GM12878 (cell line): ENCODE measurements around the gene GCK. TPM values are rescaled to one million over a fixed set of nuclear protein-coding genes. Genes with fewer than 3 reads are reported as not detected.

ENCODE experiments used
- ATAC-seq: fragments of 200-7000 bp; cut with Tn5 transposase; 3 replicates; pipeline ENCODE4 v1.9.1; 2020; ENCODE audit warnings: mild to moderate bottlenecking, moderate library complexity
- BruUV-seq: library from RNA; stranded (reverse); fragments of 400-500 nt; replicated peaks from 2 replicates; lab custom pipeline; 2021; lab: Mats Ljungman, UMichigan
- CTCF ChIA-PET: fragments of 300-600 bp; sonication (Branson Sonifier 250); formaldehyde crosslinking; extraction: SDS; loops from one replicate; lab custom pipeline; 2021; ENCODE audit warnings: inconsistent platforms; lab: Yijun Ruan, JAX
- POLR2A ChIA-PET: fragments of 350-600 bp; formaldehyde crosslinking; extraction: SDS; loops from one replicate; lab custom pipeline; 2021; ENCODE audit warnings: inconsistent platforms; lab: Charles Lee
- RAD21 ChIA-PET: fragments of 300-600 bp; sonication (Branson Sonifier 250); formaldehyde crosslinking; loops from one replicate; lab custom pipeline; 2023; ENCODE audit warnings: antibody characterized with exemption; ENCODE audit not compliant: unreplicated experiment; lab: Charles Lee
- SMC1A ChIA-PET: fragments of 300-600 bp; sonication (Branson Sonifier 250); formaldehyde crosslinking; loops from one replicate; lab custom pipeline; 2023; ENCODE audit not compliant: unreplicated experiment, uncharacterized antibody; lab: Charles Lee
- DNase-seq: peaks from one replicate; pipeline ENCODE4 v3.0.0-alpha.2; 2011; ENCODE audit warnings: low read depth, low spot score
- FAIRE-seq: peaks from 3 replicates; lab custom pipeline; 2011; peaks lifted over from hg19 to GRCh38; lab: Jason Lieb, UNC
- H2AFZ ChIP-seq: 2 replicates; pipeline ENCODE4 v1.6.0; 2011; ENCODE audit warnings: low read depth, low read length, control low read depth; ENCODE audit not compliant: control insufficient read depth
- H3K27ac ChIP-seq: 2 replicates; pipeline ENCODE4 v1.5.1; 2011; ENCODE audit warnings: control low read depth; ENCODE audit not compliant: control insufficient read depth, insufficient read depth
- H3K27me3 ChIP-seq, 2 experiments: replicated peaks in 1 of 2; 2 replicates each; pipeline versions ENCODE4 v1.6.0 to v1.6.1; 2011; ENCODE audit warnings: low read length in 1 of 2; ENCODE audit not compliant: control insufficient read depth in 2 of 2, insufficient read depth in 2 of 2
- H3K36me3 ChIP-seq, 2 experiments: 2 replicates each; pipeline ENCODE4 v1.5.1; 2011; ENCODE audit warnings: low read length in 1 of 2; ENCODE audit not compliant: control insufficient read depth in 2 of 2, insufficient read depth in 2 of 2
- H3K4me1 ChIP-seq: 2 replicates; pipeline ENCODE4 v1.6.1; 2011; ENCODE audit warnings: mild to moderate bottlenecking, low read length, moderate library complexity, mixed read lengths; ENCODE audit not compliant: control insufficient read depth, insufficient read depth
- H3K4me2 ChIP-seq: 2 replicates; pipeline ENCODE4 v1.6.0; 2011; ENCODE audit warnings: control low read depth; ENCODE audit not compliant: control insufficient read depth, insufficient read depth
- H3K4me3 ChIP-seq: fragments of 200-600 bp; sonication (generic); 2 replicates; pipeline ENCODE4 v1.5.1; 2016
- H3K79me2 ChIP-seq: 2 replicates; pipeline ENCODE4 v1.6.0; 2011; ENCODE audit warnings: low read length; ENCODE audit not compliant: control insufficient read depth, insufficient read depth
- H3K9ac ChIP-seq: 2 replicates; pipeline ENCODE4 v1.8.0; 2011; ENCODE audit warnings: low read length, control low read depth, mixed read lengths; ENCODE audit not compliant: control insufficient read depth, insufficient read depth
- H3K9me3 ChIP-seq: replicated peaks from 3 replicates; pipeline ENCODE4 v1.5.1; 2011; ENCODE audit warnings: mild to moderate bottlenecking, low read length; ENCODE audit not compliant: control insufficient read depth, insufficient read depth
- H4K20me1 ChIP-seq: 2 replicates; pipeline ENCODE4 v1.6.0; 2011; ENCODE audit not compliant: control insufficient read depth, insufficient read depth
- EZH2 ChIP-seq: IDR thresholded peaks from 2 replicates; pipeline ENCODE4 v1.6.1; 2012; ENCODE audit warnings: low read depth, mild to moderate bottlenecking, control low read depth, inconsistent platforms, low read length, borderline replicate concordance; ENCODE audit not compliant: control insufficient read depth
- FOS ChIP-seq: IDR thresholded peaks from 3 replicates; pipeline ENCODE4 v1.6.1; 2011; ENCODE audit warnings: borderline replicate concordance; ENCODE audit not compliant: insufficient read length; ENCODE audit errors: extremely low read depth
- MEF2A ChIP-seq: IDR thresholded peaks from 2 replicates; pipeline ENCODE4 v1.6.1; 2011; ENCODE audit warnings: low read depth, mild to moderate bottlenecking, low read length, moderate library complexity; ENCODE audit not compliant: insufficient read depth
- PML ChIP-seq: IDR thresholded peaks from 2 replicates; pipeline ENCODE4 v1.6.1; 2012; ENCODE audit warnings: low read length, inconsistent platforms
- RB1 ChIP-seq: fragments of 450-650 bp; formaldehyde crosslinking; IDR thresholded peaks from 2 replicates; pipeline ENCODE4 v1.6.1; 2017; ENCODE audit warnings: mild to moderate bottlenecking, borderline replicate concordance
- STAT1 ChIP-seq: fragments of 450-650 bp; conservative IDR thresholded peaks from 2 replicates; pipeline ENCODE4 v1.6.1; 2014; ENCODE audit warnings: antibody characterized with exemption, mild to moderate bottlenecking
- STAT3 ChIP-seq: IDR thresholded peaks from 2 replicates; pipeline ENCODE4 v1.6.1; 2011; ENCODE audit warnings: low read depth, low read length, improper control_type of control experiment
- TCF3 ChIP-seq: IDR thresholded peaks from 2 replicates; pipeline ENCODE4 v1.6.1; 2012; ENCODE audit warnings: low read depth, mild to moderate bottlenecking, low read length, borderline replicate concordance; ENCODE audit not compliant: insufficient read depth
- WGBS: methylation state at CpG from one replicate; pipeline ENCODE4 v1.1.6; 2016; ENCODE audit warnings: low lambda C conversion rate; ENCODE audit not compliant: insufficient replicate concordance, insufficient coverage; ENCODE audit errors: missing lambda C conversion rate; 5-methylcytosine and 5-hydroxymethylcytosine counted together
- in situ Hi-C: fragments of 300-500 bp; cut with MboI; formaldehyde crosslinking; loops from 9 replicates; pipeline ENCODE4 v1.14.3; 2018; ENCODE audit warnings: mixed read lengths
- intact Hi-C: fragments of 100-400 bp; cut with micrococcal nuclease; formaldehyde crosslinking; loops from one replicate; pipeline ENCODE4 v1.14.2; 2022; ENCODE audit not compliant: unreplicated experiment
- polyA plus RNA-seq, 11 experiments: library from polyadenylated mRNA; depleted of rRNA in 4 of 11; unstranded in 6 of 11; stranded (reverse) in 5 of 11; fragments of >200 nt; fragmentation: Nextera tagmentation in 4 of 11; fragmentation: Illumina TruSeq in 1 of 11; extraction: Ambion mirVana in 4 of 11; extraction: Trizol in 1 of 11; gene quantifications; 1 replicate in 1 of 11; 2 replicates in 10 of 11; pipeline versions ENCODE4 v1.2.1 to v1.2.3, GENCODE V29; 2011 to 2016; ENCODE audit warnings: inconsistent platforms in 2 of 11, missing spikeins in 2 of 11, low read depth in 1 of 11
- total RNA-seq, 4 experiments: library from RNA; depleted of rRNA in 3 of 4; stranded (reverse); fragments of >200 nt in 3 of 4; fragmentation: Illumina TruSeq in 1 of 4; extraction: Trizol in 1 of 4; gene quantifications; 2 replicates each; pipeline versions ENCODE4 v1.2.1 to v1.2.3, GENCODE V29; 2013 to 2021
- TF ChIP-seq, protein P1 (sequence below): fragments of 150-350 bp; IDR thresholded peaks from 2 replicates; pipeline ENCODE4 v1.6.1; 2014; ENCODE audit warnings: mild to moderate bottlenecking, low read depth, low read length
- TF ChIP-seq, protein P2 (sequence below): fragments of 450-650 bp; formaldehyde crosslinking; IDR thresholded peaks from 2 replicates; pipeline ENCODE4 v1.5.0; 2022; ENCODE audit warnings: mild to moderate bottlenecking, missing genetic modification characterization

The GCK gene
- total and polyA plus RNA-seq, 10 of the 15 experiments (the other 5 are each of a cell fraction or from before 2014, with no cell fraction given) = 0.06 to 0.16 TPM; not detected in 8

DNA sequence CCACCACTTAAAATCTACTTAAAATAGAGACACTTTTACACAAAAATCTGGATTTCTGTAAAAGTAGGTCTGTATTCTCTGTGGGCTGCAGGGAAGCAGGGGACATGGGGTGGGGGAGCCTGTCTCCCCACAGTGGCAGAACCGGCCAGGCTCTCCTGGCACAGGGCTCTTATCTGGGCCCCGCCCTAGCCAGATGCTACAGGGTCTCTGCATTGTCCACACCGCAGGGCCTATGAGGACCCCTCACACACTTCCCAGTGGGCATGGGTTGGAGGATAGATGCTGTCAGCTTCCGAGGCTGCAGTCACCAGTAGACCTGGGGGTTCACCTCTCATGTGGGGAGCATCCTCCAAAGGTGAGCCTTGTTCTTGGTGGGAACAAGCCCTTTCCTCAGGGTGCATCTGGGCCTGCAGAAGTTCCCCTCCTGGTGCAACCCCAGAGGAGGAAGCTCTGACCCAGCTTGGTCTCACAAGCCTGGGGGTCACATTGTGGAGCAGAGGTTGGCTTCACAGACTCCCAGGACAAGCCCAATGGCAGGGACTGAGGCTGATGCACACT lies 32.7 kb downstream of the GCK start:
- RAD21 ChIA-PET = no interaction called here
- in situ Hi-C loops = no loop called here
- ATAC-seq = no peak

DNA sequence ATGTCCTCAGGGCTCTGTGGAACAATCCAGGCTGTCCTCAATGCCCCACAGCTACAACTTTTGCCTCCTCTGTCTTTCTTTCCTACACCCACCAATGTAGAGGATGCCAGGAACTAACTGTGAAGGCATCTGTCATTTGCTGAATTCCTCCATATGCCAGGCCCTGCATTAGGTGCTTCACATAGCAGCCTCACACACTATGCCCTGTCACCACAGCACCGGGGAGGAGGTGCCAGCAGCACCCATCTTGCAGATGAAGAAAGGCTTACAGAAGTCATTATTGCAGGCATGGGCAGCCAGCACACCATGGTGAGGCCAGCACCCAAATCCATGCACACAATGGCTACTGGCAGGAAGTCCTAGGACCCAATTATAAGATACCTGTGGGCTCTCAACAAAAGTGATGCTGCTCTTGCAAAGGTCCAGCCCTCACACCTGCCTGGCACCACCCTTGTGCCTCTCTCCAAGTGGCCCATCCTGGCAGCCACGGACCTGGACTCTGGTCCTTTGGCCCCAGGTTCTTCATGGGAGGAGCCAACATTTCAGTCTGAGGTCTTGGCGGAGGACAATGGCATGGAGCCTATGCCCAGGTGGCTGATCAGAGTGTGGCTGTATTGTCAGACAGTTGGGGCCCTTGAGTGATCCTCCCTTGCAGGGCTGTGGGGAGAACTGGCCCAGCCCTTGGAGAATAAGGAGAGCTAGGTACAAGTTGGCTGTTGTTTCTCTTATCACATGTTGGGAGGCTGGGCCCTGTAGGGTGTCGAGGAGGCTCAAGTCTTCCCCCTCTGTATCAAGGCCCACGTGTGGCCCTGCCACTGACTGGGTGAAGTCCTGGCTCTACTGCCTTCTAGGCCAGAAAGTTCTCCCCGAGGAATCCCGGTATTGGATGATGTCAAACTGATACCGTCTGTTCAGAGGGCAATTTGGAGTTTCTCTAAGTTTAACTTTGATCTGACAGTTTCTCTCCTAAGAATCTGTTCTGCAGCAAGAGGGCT lies 33.8 kb downstream of the GCK start:
- Histone ChIP-seq H4K20me1 (no peaks in the 10 kb centered on the region), H3K4me1 (peaks cover 4% of the 10 kb centered on the region), H3K27me3 (no peaks in the 10 kb centered on the region; a peak in 2 of 4 replicates), H3K4me3 (no peak overlapping the region), H3K9ac (no peak overlapping the region), H2AFZ (no peak overlapping the region), H3K9me3 (no peaks in the 10 kb centered on the region), H3K36me3 (no peaks in the 10 kb centered on the region), H3K79me2 (no peaks in the 10 kb centered on the region), H3K4me2 (no peak overlapping the region), H3K27ac (no peak overlapping the region)
- intact Hi-C loops (no loop called here), in situ Hi-C loops (no loop called here)
- ChIA-PET CTCF (no interaction called here), POLR2A (no interaction called here), RAD21 (no interaction called here), SMC1A (no interaction called here)
- no TSS peak for BruUV-seq
- DNase-seq (no peak), FAIRE-seq (no peak), ATAC-seq (no peak)
- 17% methylated on average over 8 of the region's 8 CpGs for WGBS
- TF ChIP-seq RB1 (no peak), MEF2A (no peak), FOS (no peak), STAT3 (no peak), EZH2 (no peak)
- TF ChIP-seq, protein P1, sequence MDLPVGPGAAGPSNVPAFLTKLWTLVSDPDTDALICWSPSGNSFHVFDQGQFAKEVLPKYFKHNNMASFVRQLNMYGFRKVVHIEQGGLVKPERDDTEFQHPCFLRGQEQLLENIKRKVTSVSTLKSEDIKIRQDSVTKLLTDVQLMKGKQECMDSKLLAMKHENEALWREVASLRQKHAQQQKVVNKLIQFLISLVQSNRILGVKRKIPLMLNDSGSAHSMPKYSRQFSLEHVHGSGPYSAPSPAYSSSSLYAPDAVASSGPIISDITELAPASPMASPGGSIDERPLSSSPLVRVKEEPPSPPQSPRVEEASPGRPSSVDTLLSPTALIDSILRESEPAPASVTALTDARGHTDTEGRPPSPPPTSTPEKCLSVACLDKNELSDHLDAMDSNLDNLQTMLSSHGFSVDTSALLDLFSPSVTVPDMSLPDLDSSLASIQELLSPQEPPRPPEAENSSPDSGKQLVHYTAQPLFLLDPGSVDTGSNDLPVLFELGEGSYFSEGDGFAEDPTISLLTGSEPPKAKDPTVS = no peak
- TF ChIP-seq, protein P2, sequence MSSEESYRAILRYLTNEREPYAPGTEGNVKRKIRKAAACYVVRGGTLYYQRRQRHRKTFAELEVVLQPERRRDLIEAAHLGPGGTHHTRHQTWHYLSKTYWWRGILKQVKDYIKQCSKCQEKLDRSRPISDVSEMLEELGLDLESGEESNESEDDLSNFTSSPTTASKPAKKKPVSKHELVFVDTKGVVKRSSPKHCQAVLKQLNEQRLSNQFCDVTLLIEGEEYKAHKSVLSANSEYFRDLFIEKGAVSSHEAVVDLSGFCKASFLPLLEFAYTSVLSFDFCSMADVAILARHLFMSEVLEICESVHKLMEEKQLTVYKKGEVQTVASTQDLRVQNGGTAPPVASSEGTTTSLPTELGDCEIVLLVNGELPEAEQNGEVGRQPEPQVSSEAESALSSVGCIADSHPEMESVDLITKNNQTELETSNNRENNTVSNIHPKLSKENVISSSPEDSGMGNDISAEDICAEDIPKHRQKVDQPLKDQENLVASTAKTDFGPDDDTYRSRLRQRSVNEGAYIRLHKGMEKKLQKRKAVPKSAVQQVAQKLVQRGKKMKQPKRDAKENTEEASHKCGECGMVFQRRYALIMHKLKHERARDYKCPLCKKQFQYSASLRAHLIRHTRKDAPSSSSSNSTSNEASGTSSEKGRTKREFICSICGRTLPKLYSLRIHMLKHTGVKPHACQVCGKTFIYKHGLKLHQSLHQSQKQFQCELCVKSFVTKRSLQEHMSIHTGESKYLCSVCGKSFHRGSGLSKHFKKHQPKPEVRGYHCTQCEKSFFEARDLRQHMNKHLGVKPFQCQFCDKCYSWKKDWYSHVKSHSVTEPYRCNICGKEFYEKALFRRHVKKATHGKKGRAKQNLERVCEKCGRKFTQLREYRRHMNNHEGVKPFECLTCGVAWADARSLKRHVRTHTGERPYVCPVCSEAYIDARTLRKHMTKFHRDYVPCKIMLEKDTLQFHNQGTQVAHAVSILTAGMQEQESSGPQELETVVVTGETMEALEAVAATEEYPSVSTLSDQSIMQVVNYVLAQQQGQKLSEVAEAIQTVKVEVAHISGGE (CRISPR knock-in tag) = no peak

More for the DNA sequence above, 32.7 kb downstream of the GCK start:
- intact Hi-C loops = no loop called here
- Histone ChIP-seq H3K27me3 (no peaks in the 10 kb centered on the region; a peak in 2 of 4 replicates), H3K36me3 (no peaks in the 10 kb centered on the region), H2AFZ (no peak overlapping the region), H3K9me3 (no peaks in the 10 kb centered on the region), H3K27ac (no peak overlapping the region), H3K79me2 (no peaks in the 10 kb centered on the region), H3K4me1 (no peaks in the 10 kb centered on the region), H3K9ac (no peak overlapping the region), H4K20me1 (no peaks in the 10 kb centered on the region), H3K4me3 (no peak overlapping the region), H3K4me2 (no peak overlapping the region)
- ChIA-PET SMC1A (no interaction called here), POLR2A (no interaction called here), CTCF (no interaction called here)
- no TSS peak for BruUV-seq
- FAIRE-seq = no peak
- no peak for DNase-seq
- 8% methylated on average over 4 of the region's 4 CpGs for WGBS
- TF ChIP-seq PML = no peak
- TF ChIP-seq TCF3 = no peak
- no peak for TF ChIP-seq STAT1
- TF ChIP-seq, all 136 proteins: peak for 0
